ENCODE data around the gene FBXO28. TPM values are rescaled to one million over a fixed set of nuclear protein-coding genes. Genes with fewer than 3 reads are reported as not detected.
"Not testable (repeated sequence)": the region's sequence is repeated elsewhere in the genome, so short reads cannot be mapped to it uniquely, and the experiment has no call there.

The FBXO28 gene
- total RNA-seq, 1 donor = 58.6 TPM

DNA sequence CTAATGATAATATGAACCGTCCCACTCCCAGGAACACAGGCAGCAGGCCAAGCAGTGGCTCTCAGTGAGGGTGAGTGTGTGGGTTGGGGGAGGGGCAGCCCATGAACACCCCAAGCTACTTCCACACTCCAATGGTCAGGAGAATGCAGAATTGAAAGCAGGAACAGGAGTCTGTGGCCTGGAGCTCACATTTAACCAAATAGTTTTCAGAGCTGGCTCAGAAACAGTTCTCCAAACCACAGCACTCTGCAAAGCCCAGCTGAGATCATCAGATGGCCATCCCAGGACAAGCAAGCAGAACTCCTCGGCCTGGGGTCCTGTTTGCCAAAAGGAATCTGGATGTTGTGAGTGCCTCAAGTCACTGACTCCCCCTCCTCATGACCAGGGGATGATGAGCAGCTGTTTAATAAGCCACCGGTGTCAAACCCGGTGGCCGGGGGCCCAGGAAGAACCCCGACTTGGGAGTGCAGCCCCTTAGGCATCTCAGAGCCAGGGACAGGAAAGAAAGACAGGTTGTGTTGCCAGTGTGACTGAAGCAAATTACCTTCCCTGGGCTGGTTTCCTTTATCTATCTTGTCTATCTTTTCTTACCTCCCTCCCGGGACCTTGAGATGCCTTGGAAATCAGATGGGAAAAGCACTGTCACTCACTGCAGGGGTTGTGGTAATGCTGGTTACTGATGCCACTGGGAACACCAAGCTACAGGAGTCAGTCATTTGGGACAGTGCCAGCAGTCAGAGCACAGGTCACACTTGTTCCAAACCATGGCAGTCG, 89.5 kb downstream of the FBXO28 start:
- no peak overlapping the region for H3K4me3 ChIP-seq (ENCODE audit: low read length)
- peaks cover 40% of the 10 kb centered on the region for H3K4me1 ChIP-seq (ENCODE audit: insufficient read depth, low read length)

GRCh38 chr1:224205438-224205840, 91.5 kb downstream of the FBXO28 start:
- Histone ChIP-seq H3K4me3 (ENCODE audit: low read length) (no peak overlapping the region), H3K9me3 (ENCODE audit: low read depth, low read length) (no peaks in the 10 kb centered on the region), H3K4me1 (ENCODE audit: insufficient read depth, low read length) (peaks cover 44% of the 10 kb centered on the region), H3K27me3 (ENCODE audit: insufficient read depth, low read length) (no peaks in the 10 kb centered on the region)

More for the DNA sequence above, 89.5 kb downstream of the FBXO28 start:
- Histone ChIP-seq H3K27me3 (ENCODE audit: insufficient read depth, low read length) (no peaks in the 10 kb centered on the region), H3K9me3 (ENCODE audit: low read depth, low read length) (no peaks in the 10 kb centered on the region)

GRCh38 chr1:224205931-224206538, 92.1 kb downstream of the FBXO28 start:
- H3K9me3 ChIP-seq (ENCODE audit: low read depth, low read length); H3K4me3 ChIP-seq (ENCODE audit: low read length); H3K27me3 ChIP-seq (ENCODE audit: insufficient read depth, low read length): not testable (repeated sequence)
- H3K4me1 ChIP-seq (ENCODE audit: insufficient read depth, low read length) = peaks cover 44% of the 10 kb centered on the region

DNA sequence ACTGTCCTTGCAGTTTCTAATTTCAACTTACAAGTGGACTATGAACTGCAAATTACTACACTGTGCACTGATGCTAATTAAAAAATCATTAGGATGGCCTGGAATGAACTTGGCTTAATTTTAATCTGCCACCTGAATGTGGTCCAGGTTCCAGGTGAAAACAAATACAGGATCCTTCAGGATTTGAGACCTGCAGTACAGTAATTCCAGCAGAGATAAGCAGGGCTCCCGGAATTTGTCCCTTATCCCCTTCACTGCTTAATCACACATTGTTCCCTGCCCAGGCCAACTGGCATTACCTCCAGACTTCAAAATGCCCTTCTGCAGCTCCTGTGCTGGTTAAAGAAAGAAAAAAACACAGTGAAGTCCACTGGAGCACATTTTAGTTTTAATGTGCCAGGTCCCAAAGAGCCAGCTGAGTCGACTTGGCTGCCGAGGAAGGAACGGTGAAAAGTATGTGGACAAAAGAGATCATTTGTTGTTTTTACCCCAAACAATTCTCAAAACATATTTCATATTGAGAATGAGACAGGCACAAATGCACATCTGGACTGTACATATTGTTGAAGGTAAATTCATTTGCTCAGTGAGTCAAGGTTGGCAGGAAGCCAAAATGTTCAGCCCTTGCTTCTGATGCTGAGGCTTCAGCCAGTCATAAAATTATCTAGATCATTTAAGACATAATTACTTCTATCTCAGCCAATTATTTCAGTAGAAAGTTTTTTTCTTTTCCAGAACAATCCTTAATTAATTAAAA, 97.5 kb downstream of the FBXO28 start:
- H3K9me3 ChIP-seq (ENCODE audit: low read depth, low read length) = no peaks in the 10 kb centered on the region
- H3K4me3 ChIP-seq (ENCODE audit: low read length) = no peak overlapping the region
- H3K4me1 ChIP-seq (ENCODE audit: insufficient read depth, low read length) = peaks cover 12% of the 10 kb centered on the region
- no peaks in the 10 kb centered on the region for H3K27me3 ChIP-seq (ENCODE audit: insufficient read depth, low read length)

Other genes with a start within 250 kb of the FBXO28 start
- gene DEGS1, start 69.1 kb downstream of the FBXO28 start, total RNA-seq = 64.0 TPM
- 20.0 TPM for gene NVL, start 216.1 kb downstream of the FBXO28 start, total RNA-seq
- gene CNIH4, start 242.8 kb downstream of the FBXO28 start, total RNA-seq = 39.6 TPM